B cell (primary cell): ENCODE data around the gene MYBPHL. TPM values are rescaled to one million over a fixed set of nuclear protein-coding genes. Genes with fewer than 3 reads are reported as not detected.

Source experiments
- ATAC-seq: fragments of 200-7000 bp; cut with Tn5 transposase; one replicate; pipeline ENCODE4 v1.10.0; 2021; ENCODE audit warnings: low read depth, mild to moderate bottlenecking, moderate number of reproducible peaks, moderate library complexity
- CTCF ChIA-PET: fragments of 350-600 bp; sonication (Branson Sonifier 250); formaldehyde crosslinking; loops from one replicate; lab custom pipeline; 2021; ENCODE audit warnings: antibody characterized with exemption, inconsistent platforms; lab: Charles Lee
- POLR2A ChIA-PET: fragments of 350-600 bp; sonication (Branson Sonifier 250); formaldehyde crosslinking; loops from one replicate; lab custom pipeline; 2021; ENCODE audit warnings: antibody characterized with exemption; lab: Charles Lee
- DNase-seq: peaks from one replicate; pipeline ENCODE4 v3.0.0; 2013
- H2AFZ ChIP-seq: 2 replicates; pipeline ENCODE4 v1.6.1; 2012; ENCODE audit warnings: mild to moderate bottlenecking, low read depth, low read length; ENCODE audit not compliant: insufficient read depth, poor library complexity, severe bottlenecking
- H3K27ac ChIP-seq, 2 donors: 1 replicate in 1 of 2; 2 replicates in 1 of 2; pipeline ENCODE4 v1.5.1; 2012 to 2013; ENCODE audit warnings: low read length in 2 of 2, mild to moderate bottlenecking in 2 of 2, moderate library complexity in 1 of 2
- H3K27me3 ChIP-seq, 4 experiments: fragments of 200-600 bp in 1 of 4; sonication (generic) in 1 of 4; replicated peaks in 1 of 4; 1 replicate in 2 of 4; 2 replicates in 2 of 4; pipeline versions ENCODE4 v1.6.1 to v1.7.0; 2013 to 2016; ENCODE audit warnings: low read length in 3 of 4, mild to moderate bottlenecking in 2 of 4, mixed read lengths in 1 of 4, moderate library complexity in 1 of 4; ENCODE audit not compliant: insufficient read depth in 4 of 4, control insufficient read depth in 3 of 4; ENCODE audit errors: control extremely low read depth in 1 of 4
- H3K36me3 ChIP-seq, 2 experiments: replicated peaks in 1 of 2; 1 replicate in 1 of 2; 2 replicates in 1 of 2; pipeline versions ENCODE4 v1.6.1 to v1.7.1; 2013; ENCODE audit warnings: low read length in 1 of 2; ENCODE audit not compliant: insufficient read depth in 2 of 2, control insufficient read depth in 1 of 2; ENCODE audit errors: control extremely low read depth in 1 of 2, extremely low read depth in 1 of 2
- H3K4me1 ChIP-seq, 2 donors: fragments of 200-600 bp in 1 of 2; sonication (generic) in 1 of 2; 1 replicate in 1 of 2; 2 replicates in 1 of 2; pipeline versions ENCODE4 v1.5.1 to v1.6.1; 2013 to 2017; ENCODE audit warnings: low read length in 2 of 2; ENCODE audit not compliant: control insufficient read depth in 2 of 2, insufficient read depth in 2 of 2
- H3K4me2 ChIP-seq: replicated peaks from 2 replicates; pipeline ENCODE3; 2012; ENCODE audit warnings: mild to moderate bottlenecking, low read depth, low read length; ENCODE audit not compliant: poor library complexity, severe bottlenecking
- H3K4me3 ChIP-seq, 5 experiments: fragments of 200-600 bp in 1 of 5; sonication (generic) in 1 of 5; 1 replicate in 3 of 5; 2 replicates in 2 of 5; pipeline versions ENCODE4 v1.5.1 to v1.7.0; 2011 to 2016; ENCODE audit warnings: low read length in 4 of 5, mild to moderate bottlenecking in 4 of 5, low read depth in 2 of 5, control low read depth in 1 of 5, moderate library complexity in 1 of 5; ENCODE audit not compliant: insufficient read depth in 1 of 5; ENCODE audit errors: control extremely low read depth in 1 of 5, extremely low read depth in 1 of 5
- H3K79me2 ChIP-seq: fragments of 200-600 bp; sonication (generic); one replicate; pipeline ENCODE4 v1.6.0; 2016; ENCODE audit warnings: low read length; ENCODE audit not compliant: control insufficient read depth, insufficient read depth
- H3K9ac ChIP-seq: fragments of 200-600 bp; sonication (generic); 2 replicates; pipeline ENCODE4 v1.6.1; 2017; ENCODE audit warnings: mild to moderate bottlenecking, low read length, moderate library complexity
- H3K9me3 ChIP-seq, 3 donors: one replicate each; pipeline versions ENCODE4 v1.6.1 to v1.7.1; 2013; ENCODE audit warnings: low read length in 2 of 3; ENCODE audit not compliant: control insufficient read depth in 2 of 3, insufficient read depth in 1 of 3; ENCODE audit errors: control extremely low read depth in 1 of 3
- H4K20me1 ChIP-seq: 2 replicates; pipeline ENCODE4 v1.6.0; 2012; ENCODE audit warnings: mild to moderate bottlenecking, low read length; ENCODE audit not compliant: insufficient read depth, control insufficient read depth, poor library complexity, severe bottlenecking
- H3K27ac Mint-ChIP-seq: one replicate; pipeline ENCODE4 v1.8.0; 2021; ENCODE audit warnings: mixed read lengths
- H3K27me3 Mint-ChIP-seq: one replicate; pipeline ENCODE4 v1.8.0; 2021; ENCODE audit warnings: mixed read lengths
- H3K4me1 Mint-ChIP-seq: one replicate; pipeline ENCODE4 v1.8.0; 2021; ENCODE audit warnings: mixed read lengths
- H3K4me3 Mint-ChIP-seq: one replicate; pipeline ENCODE4 v1.8.0; 2021; ENCODE audit warnings: mixed read lengths
- H3K9me3 Mint-ChIP-seq: one replicate; pipeline ENCODE4 v1.8.0; 2022; ENCODE audit warnings: mixed read lengths; ENCODE audit not compliant: insufficient read depth
- CTCF ChIP-seq: fragments of 200-600 bp; IDR thresholded peaks from one replicate; pipeline ENCODE4 v1.8.0; 2022; ENCODE audit warnings: antibody characterized with exemption, mild to moderate bottlenecking
- EZH2 ChIP-seq: IDR thresholded peaks from 2 replicates; pipeline ENCODE4 v1.6.1; 2012; ENCODE audit warnings: borderline replicate concordance, low read depth, mild to moderate bottlenecking, moderate library complexity, low read length; ENCODE audit not compliant: insufficient read depth, poor library complexity, severe bottlenecking
- WGBS: methylation state at CpG from one replicate; pipeline ENCODE4 v1.1.5; 2013; ENCODE audit warnings: missing lambda C conversion rate; ENCODE audit not compliant: insufficient coverage; 5-methylcytosine and 5-hydroxymethylcytosine counted together
- intact Hi-C: fragments of 100-400 bp; cut with micrococcal nuclease; formaldehyde crosslinking; loops from one replicate; pipeline ENCODE4 v1.10.0; 2022
- polyA minus RNA-seq: library from RNA; depleted of rRNA, polyadenylated mRNA; stranded (reverse); fragments of >200 nt; gene quantifications from 2 replicates; pipeline ENCODE4 v1.2.3, GENCODE V29; 2012
- polyA plus RNA-seq: library from polyadenylated mRNA; depleted of rRNA; stranded (reverse); fragments of >200 nt; gene quantifications from 2 replicates; pipeline ENCODE4 v1.2.3, GENCODE V29; 2012
- total RNA-seq, 2 donors: library from RNA; stranded (reverse); fragments of 120-200 nt in 1 of 2; gene quantifications; 1 replicate in 1 of 2; 2 replicates in 1 of 2; pipeline versions ENCODE4 v1.2.3 to v1.2.4, GENCODE V29; 2013 to 2022

The MYBPHL gene, protein sequence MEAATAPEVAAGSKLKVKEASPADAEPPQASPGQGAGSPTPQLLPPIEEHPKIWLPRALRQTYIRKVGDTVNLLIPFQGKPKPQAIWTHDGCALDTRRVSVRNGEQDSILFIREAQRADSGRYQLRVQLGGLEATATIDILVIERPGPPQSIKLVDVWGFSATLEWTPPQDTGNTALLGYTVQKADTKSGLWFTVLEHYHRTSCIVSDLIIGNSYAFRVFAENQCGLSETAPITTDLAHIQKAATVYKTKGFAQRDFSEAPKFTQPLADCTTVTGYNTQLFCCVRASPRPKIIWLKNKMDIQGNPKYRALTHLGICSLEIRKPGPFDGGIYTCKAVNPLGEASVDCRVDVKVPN
- total RNA-seq (not detected in 2 replicates), polyA plus RNA-seq (not detected in 2 replicates), polyA minus RNA-seq (not detected in 2 replicates)
- not detected for total RNA-seq (2013)

DNA sequence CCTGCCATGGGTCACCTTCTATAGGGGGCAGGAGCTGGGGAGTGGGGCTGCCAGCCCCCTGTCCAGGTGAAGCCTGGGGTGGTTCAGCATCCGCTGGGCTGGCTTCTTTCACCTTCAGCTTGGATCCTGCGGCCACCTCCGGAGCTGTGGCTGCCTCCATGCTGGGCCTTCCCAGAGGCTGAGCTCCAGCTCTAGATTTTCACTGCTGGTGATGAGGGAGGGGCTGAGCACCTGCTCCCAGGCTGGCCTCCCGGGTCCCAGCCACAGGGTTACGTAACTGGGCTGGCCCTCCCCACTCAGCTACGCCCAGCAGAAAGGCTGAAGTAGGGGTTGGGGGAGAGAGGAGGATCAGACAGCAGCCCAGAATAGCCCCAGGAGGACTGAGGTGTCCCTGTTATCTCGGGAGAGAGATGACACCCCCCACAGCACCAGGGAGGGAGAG is at the start of gene MYBPHL:
TSS of gene MYBPHL (minus strand) at position 180 of the 442 bp plus-strand sequence. CDS start at position 160, 20 bp downstream.
- H3K9me3 ChIP-seq = no peaks in the 10 kb centered on the region
- Mint-ChIP-seq H3K27me3 (no peaks in the 10 kb centered on the region), H3K4me1 (peaks cover 14% of the 10 kb centered on the region), H3K9me3 (no peaks in the 10 kb centered on the region), H3K4me3 (peak within 1 kb of the TSS; percentile 62), H3K27ac (peak within 1 kb of the TSS; percentile 75)
- CTCF ChIA-PET = interaction anchor here (1.2 to 5.1 kb wide), 5 partner anchors 10 to 92 kb away, joined by 3 to 27 read pairs (median 6); partner anchors contain the start of gene SORT1
- DNase-seq (no peak), ATAC-seq (no peak)
- no peak for TF ChIP-seq CTCF
- no peak for TF ChIP-seq EZH2
- no peaks in the 10 kb centered on the region for H4K20me1 ChIP-seq
- POLR2A ChIA-PET = no interaction called here
- WGBS = 95% methylated on average over 3 of the region's 7 CpGs
- peak within 1 kb of the TSS; percentile 46 for H3K9ac ChIP-seq
- H3K79me2 ChIP-seq = no peaks in the 10 kb centered on the region
- peak within 1 kb of the TSS; percentile 71 for H3K4me2 ChIP-seq
- intact Hi-C loops = loop anchor here (1.0 kb wide), 1 partner anchor 24 kb away; the partner anchor contains the start of gene PSRC1
- no peaks in the 10 kb centered on the region for H3K36me3 ChIP-seq
- peaks cover 0 to 18% (median 11%) of the 10 kb centered on the region in 4 experiments for H3K27me3 ChIP-seq
- H3K4me3 ChIP-seq = peak within 1 kb of the TSS in 3 of 5 experiments; percentile 15 to 41 (median 27)
- H3K4me1 ChIP-seq = peaks cover 19 to 20% of the 10 kb centered on the region in 2 donors
- peak within 1 kb of the TSS; percentile 72 for H2AFZ ChIP-seq
- peak within 1 kb of the TSS; percentile 36 to 55 for H3K27ac ChIP-seq

DNA sequence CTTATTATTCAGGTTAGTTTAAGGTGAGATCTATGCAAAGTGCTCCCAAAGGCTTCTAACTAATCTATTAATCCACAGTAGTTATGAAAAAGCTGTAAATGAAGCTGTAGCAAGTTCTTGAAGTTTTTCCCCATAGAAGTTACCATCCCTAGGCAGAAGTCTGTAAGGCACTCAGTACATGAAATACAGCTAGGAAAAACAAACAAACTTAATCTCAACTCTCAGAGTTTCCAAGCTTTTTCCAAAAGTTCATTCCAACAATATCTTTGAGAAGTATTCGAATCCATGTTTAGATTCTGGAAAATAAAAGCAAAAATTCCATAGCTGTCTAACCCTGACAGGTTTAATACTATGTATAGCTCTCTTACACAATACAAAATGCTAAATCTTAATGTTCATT is 49.7 kb upstream of the MYBPHL start:
- Histone ChIP-seq H3K4me3 (no peak overlapping the region), H3K4me2 (no peak overlapping the region), H3K9me3 (no peaks in the 10 kb centered on the region), H4K20me1 (no peaks in the 10 kb centered on the region), H3K4me1 (no peaks in the 10 kb centered on the region), H3K27me3 (peaks cover 0 to 2% (median 0%) of the 10 kb centered on the region in 4 experiments), H3K27ac (no peak overlapping the region), H2AFZ (no peak overlapping the region), H3K36me3 (no peaks in the 10 kb centered on the region), H3K9ac (no peak overlapping the region), H3K79me2 (no peaks in the 10 kb centered on the region)
- no peak for ATAC-seq
- no peak overlapping the region for H3K4me3 Mint-ChIP-seq
- H3K4me1 Mint-ChIP-seq = no peaks in the 10 kb centered on the region
- intact Hi-C loops = no loop called here
- DNase-seq = no peak
- POLR2A ChIA-PET = interaction anchor here (0.6 kb wide), 1 partner anchor 238 kb away, joined by 4 read pairs; no protein-coding TSS in a partner anchor
- no peaks in the 10 kb centered on the region for H3K9me3 Mint-ChIP-seq
- no peak for TF ChIP-seq CTCF
- no peak for TF ChIP-seq EZH2
- peaks cover 39% of the 10 kb centered on the region for H3K27me3 Mint-ChIP-seq
- no peak overlapping the region for H3K27ac Mint-ChIP-seq
- no CpG with 5 or more reads among the region's 1 CpG for WGBS
- CTCF ChIA-PET = interaction anchor here (0.8 kb wide), 1 partner anchor 43 kb away, joined by 3 read pairs; no protein-coding TSS in a partner anchor
